HG03039 (cell line): ENCODE data around the gene IDH2.
"Not testable (repeated sequence)": the region's sequence is repeated elsewhere in the genome, so short reads cannot be mapped to it uniquely, and the experiment has no call there.

Experiments
- ATAC-seq: cut with Tn5 transposase; IDR thresholded peaks from one replicate; pipeline ENCODE4 v1.9.1; 2021; ENCODE audit warnings: mild to moderate bottlenecking, moderate library complexity; ENCODE audit not compliant: unreplicated experiment

IDH2 gene

DNA sequence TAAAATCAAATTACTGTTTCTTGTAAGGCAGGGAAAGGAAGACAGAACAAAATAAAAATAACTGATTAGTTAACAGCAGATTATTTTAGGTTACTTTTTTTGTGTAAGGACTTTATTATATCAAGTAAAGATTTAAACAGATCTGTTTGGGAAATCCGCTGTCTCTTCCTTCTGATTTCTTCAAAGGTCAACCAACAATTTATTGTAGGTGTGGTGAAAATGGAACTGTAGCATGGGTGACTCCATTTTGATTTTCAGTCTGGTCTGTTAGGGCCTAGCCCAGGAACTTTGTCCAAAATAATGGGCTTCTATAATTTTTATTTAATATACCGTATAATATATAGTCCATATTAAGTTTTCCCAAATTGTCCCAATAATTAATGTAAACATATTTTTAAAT, 13.5 kb upstream of the IDH2 start:
- ATAC-seq = no peak

DNA sequence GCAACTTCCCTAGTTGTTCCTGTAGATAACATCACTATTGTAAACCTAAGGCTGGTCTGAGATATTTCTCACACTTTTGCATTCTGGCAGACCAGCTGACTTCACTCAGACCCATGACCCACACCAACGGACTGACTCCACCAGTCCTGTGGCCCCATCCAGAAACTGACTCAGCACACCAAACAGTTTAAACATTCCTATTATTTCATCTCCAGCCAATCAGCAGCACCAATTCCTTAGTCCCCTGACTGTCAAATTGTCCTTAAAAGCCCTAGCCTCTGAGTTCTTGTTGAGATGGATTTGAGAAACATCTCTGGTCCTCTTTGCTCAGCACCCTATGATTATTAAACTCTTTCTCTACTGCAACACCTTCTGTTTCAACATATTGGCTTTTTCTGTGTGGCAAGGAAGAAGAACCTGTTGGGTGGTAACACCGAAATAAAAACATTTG, 12.2 kb upstream of the IDH2 start:
- ATAC-seq = no peak

DNA sequence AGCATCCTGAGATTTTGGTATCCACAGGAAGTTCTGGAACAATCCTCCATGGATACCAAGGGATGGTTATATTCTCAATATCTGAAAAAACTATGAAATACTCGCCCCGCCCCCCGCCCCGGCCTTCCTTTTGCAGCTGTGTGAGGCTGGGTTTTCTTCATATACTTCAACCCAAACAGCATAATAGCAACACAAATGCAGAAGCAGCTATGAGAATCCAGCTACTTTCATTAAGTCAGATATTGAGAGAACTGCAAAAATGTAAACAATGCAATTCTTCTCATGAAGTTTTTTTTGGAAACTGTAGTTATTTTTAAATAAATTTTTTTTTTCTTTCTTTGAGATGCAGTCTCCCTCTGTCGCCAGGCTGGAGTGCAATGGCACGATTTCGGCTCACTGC, 10.9 kb upstream of the IDH2 start:
- no peak for ATAC-seq

DNA sequence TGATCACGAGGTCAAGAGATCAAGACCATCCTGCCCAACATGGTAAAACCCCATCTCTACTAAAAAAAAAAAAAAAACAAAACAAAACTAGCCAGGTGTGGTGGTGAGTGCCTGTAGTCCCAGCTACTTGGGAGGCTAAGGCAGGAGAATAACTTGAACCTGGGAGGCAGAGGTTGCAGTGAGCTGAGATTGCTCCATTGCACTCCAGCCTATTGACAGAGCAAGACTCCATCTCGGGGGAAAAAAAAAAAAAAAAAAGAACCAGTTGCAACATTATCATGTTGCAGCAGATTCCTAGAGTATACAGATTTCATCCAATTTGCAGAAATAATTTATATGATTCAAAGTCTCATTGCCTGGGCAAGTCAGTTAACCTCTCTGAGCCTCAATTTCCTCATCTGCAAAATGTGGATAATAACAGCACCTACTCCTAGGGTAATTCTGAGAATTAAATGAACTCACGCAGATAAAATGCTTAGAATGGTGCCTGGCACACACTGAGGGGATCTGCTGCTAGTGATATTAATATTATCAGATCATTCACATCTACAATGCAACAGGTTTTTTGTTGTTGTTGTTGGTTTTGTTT, 7.0 kb upstream of the IDH2 start:
- not testable (repeated sequence) for ATAC-seq

DNA sequence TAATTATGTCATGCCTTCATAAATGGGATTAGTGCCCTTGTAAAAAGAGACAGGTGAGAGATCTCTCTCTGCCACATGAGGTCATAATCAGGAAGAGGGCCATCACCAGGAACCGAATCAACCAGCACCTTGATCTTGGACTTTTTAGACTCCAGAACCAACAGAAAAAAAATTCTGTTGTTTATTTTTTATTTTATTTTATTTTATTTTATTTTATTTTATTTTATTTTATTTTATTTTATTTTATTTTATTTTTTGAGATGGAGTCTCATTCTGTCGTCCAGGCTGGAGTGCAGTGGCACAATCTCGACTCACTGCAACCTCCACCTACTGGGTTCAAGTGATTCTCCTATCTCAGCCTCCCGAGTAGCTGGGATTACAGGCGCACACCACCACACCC, 5.8 kb upstream of the IDH2 start:
- ATAC-seq = not testable (repeated sequence)

DNA sequence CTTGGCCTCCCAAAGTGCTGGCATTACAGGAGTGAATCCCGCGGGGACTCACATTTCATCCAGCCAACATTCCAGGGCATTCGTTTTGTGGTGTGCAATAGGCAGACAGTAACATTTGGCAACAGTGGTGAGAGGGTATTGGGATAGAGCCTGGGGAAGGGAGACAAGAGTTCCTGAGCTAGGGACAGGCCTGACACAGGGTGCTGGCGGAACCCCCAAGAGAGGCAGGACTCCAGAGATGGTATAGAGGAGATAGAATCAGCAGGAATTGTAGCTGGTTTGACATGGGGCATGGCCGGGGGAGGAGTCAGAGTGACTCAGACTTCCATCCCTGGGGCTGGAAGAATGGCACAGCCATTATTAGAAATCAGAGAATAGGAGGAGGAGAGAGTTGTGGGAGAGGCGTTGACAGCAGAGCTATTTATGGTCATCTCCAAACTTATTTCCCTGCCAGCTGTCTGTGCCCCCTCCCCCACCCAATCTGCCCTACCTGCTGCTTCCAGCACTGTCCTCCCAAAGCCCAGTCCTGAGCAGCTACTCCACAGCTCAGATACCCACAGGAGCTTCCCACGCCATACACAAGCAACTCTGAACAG, 4.4 kb upstream of the IDH2 start:
- no peak for ATAC-seq

DNA sequence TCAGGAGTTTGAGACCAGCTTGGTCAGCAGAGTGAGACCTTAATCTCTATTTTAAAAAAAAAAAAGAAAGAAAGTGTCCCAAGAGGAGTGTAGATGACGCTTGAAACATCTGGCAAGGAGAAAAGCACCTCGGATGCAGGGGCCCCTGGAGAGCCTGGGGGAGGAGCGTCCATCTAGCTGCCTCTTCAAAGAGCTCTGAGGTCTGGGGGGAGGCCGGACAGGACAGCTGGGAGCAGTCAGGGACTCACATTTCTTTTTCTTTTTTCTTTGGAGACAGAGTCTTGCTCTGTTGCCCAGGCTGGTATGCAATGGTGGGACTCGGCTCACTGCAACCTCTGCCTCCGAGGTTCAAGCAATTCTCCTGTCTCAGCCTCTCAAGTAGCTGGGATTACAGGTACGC, 3.3 kb upstream of the IDH2 start:
- ATAC-seq = no peak

DNA sequence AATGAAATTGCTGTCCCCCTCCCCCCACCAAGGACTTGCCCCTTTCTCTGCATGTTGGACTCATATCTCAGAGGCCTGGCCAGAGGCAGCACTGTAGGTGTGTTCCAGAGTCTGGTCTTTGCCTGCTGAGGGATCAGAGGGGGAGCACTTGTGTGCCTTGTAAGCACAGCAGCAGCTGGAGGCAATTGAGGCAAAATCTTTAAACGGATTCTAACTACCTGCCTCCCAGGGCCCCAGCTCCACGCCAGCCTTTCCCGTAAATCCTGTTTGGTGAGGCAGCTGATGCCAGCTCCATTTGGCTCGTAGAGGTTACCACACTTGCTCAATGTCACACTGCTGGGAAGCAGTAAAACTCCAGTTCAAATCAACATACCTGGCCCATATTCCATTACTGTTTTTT, 2.3 kb upstream of the IDH2 start:
- ATAC-seq = no peak

DNA sequence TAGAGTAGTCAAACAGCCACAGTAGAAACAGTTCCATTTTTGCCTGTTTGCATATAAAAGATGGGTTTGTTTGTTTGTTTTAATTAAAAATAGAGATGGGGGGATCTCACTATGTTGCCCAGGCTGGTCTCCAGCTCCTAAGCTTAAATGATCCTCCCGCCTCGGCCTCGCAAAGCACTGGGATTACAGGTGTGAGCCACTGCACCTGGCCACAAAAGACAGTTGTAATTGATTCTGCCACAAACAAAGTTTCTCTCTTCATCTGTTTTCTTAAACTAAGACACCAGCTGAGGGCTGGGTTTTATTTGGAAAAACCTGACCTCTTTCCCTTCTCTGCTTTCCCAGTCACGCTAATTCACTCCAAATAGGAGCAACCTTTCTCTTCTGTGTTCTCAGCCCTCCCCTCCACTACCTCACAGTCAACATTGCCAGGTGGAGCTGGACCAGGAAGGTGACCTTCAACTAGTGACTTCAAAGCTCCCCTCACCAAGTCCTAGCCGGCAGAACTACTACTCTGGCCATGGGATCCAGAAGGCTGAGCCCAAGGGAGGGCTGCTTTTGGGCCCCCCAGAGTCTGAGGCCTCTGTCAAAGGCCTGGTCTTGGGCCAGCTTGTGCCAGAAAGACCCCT, 1.5 kb upstream of the IDH2 start:
- ATAC-seq = no peak

DNA sequence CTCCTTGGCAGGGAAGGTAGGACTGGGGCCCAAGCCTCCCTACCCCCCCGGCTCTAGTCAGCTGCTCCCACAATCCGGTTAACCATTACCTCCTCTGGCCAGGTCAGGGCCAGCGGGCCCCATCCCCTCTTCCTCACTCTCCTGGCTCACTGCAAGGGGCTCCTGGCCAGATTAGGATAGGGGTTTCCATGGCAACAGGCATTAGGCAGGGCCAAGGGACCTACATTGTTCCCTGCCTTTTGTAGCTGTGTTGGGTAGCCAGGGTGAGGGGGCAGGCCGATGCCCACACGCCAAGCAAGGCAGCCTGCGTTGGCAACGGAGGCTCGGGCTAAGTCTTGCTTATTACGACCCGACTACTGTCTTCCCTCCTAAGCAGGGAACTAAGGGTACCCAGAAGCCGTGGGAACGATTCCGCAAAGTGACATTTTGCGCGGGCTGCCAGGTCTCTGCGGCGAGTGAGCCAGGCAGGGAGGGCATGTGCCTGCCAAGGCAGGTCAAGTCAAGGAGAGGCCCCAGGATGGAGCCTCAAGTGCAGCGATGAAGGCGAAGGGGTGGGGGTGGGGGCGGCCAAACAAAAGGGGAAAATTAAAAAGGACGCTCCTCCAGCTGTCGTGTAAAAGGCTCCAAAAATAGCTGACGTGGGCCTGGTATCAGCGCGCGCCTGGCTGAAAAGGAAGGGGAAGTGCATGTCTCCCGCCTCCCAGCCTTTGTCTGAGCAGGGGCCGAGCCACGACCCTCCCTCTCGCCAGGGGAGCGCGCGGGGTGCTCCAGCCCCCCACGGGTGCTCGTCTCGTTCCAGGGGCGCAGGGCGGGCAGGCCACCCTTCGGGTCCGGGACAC, 919 bp downstream of the IDH2 start:
- ATAC-seq = peak; percentile 1

DNA sequence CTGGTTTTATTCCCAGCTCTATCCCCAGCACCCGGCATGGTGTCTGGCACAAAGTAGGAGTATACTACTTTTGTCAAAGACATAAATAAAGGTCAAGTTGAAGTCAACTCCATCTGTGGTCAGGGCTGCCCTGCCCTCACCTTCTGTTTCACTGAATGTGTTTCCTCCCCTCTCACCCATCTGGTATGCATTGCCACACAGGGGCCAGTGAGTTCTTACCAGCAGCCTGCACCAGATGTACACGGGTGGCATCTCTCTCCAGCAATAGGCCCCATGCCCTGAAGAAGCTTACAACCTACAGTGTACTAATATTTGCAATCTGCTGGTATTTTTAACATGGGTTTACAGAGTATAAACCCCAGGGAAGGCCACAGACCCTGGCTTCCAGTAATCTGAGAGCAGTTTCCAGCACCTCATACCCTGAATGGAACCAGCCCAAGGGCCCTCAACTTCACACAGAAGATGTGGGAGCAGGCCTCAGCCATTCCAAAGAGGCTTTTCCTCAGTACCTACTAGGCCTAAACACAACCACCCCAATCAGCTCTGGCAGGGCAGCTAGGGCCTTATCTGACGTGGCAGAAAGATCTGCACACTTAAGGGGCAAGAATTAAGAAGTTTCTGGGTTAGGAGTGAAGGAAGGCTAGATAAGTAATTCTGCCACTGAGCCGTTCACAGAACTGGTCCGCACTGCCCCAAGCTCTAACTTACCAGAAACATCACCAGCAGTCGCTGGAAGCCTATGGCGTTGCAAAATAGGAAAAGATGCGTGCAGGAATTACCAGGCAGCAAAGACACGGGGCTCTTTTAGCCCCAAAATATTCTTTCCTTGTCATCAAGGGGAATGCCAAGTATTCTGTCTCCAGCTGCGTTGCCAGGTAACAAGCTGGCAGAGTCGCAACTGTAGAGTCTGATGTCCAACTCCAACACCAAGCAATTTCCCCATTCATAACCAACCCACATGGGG, 2.1 kb downstream of the IDH2 start:
- ATAC-seq = no peak

DNA sequence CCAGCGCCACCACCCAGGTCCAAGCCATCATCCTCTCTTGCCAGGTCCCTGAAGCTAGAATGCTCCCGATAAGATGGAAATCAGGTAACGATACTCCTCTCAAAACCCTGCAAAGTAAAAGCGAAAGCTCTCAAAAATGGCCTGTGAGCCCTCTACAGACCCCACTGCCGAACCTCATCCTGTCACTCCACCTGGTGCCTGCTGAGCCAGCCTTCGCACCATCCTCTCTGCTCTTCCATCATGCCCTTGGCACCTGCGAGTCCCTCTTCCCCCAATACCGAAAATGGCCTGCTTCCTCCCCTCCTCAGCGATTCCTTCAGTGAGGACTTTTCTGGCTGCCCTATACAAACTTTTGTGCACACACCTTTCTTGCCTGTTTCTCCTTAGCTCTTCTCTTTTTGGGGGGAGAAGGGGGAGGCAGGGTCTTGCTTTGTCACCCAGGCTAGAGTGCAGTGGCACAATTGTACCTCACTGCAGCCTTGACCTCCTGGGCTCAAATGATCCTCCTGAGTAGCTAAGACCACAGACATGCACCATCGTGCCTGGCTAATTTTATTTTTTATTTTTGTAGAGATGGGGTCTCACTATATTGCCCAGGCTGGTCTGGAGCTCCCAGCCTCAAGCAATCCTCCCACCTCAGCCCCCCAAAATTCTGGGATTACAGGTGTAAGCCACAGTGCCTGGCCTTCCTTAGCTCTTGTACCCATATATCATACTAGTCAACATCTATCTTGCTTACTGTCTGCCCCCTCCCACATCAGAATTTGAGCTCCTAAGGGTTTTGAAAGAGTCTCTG, 3.0 kb downstream of the IDH2 start:
- ATAC-seq = no peak

DNA sequence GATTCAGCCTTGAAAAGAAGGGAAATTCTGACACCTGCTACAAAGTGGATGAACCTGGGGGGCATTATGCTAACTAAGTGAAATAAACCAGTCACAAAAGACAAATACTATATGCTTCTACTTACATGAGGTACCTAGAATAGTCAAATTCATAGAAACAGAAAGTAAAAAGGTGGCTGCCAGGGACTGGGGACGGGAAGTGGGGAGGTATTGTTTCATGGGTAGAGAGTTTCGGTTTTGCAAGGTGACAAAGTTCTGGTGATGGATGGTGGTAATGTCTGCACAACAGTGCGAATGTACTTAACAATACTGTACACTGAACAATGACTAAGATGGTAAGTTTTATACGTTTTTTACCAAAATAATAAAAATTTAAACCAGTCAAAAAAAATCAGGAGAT, 4.8 kb downstream of the IDH2 start:
- peak; percentile 34 for ATAC-seq

DNA sequence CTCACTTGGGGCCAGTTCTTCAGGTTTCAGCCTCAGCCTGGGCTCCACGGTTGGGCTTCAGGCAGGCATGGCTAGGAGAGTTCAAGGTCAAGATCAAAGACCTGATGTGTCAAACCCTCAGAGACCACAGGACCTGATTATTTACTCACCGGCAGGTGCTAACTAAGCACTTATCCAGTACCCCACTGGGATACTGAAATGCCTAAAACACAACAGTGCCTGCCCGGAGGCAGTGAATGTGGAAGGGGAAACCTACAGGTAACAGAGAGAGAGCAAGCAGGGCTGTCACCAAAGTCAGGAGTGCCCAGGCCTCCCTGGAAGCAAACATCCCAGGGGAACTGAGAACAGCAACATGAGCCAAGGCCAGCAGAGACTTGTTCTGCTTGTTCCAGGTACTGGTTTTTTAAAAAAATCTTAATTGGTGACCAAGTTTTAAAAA, 6.7 kb downstream of the IDH2 start:
- no peak for ATAC-seq

DNA sequence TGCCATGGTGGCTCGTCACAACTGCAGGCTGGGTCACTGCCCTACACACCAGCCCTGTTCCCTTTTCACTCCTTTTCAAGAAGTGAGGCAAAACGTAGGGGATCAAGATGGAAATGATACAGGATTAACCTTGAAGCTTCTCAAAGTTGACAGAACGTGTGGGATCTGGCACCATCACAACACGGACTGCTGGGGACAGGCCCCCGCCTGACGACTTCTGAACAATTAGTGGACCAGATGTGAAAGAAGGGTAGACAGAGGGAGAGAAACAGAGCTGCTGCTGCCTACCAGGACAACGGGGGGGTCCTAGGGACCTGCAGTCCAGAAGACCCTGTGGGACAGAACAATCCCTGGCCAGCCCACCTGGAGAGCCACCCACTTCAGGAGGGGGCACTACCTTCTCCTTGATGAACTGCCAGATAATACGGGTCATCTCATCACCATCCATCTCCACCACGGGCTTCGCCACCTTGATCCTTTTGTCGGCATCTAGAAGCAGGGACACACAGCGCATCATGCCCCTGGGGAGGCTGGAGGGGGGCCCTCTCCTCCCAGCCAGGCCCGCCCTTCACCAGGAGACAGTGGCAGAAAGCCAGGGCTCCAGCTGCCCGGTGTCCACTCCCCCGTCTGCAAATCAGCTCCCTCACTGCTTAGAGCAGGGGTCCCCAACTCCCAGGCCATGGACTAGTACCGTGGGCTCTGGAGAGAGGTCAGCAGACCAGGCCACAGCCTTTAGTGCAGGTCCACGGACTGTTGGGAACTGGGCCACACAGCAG, 10.9 kb downstream of the IDH2 start:
- no peak for ATAC-seq

DNA sequence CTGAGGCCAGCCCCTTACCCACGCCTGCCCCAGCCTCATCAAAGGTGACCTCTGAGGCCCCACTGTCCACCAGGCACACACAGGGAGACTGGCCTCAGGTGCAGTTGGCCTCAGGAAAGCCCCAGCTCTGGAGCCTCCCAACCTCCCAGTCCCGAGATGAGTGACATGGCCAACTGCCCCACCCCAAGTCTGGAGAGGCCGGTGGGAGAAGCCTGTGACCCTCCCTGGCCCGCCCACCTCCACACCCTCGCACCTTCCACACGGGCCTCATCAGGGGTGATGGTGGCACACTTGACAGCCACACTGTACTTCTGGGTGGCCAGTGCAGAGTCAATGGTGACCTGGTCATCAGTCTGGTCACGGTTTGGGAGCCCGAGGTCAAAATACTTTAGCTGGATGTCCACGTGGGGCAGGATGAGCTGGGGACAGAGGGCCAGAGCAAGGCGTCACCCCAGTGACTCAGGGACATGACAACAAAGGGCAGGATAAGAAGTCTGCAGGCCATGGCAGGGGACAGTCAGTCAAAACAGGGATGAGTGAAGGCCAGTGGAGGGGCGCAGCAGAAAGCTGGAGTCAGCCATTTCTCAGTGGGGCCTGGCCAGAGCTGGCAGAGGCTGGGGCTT, 11.9 kb downstream of the IDH2 start:
- ATAC-seq = no peak

DNA sequence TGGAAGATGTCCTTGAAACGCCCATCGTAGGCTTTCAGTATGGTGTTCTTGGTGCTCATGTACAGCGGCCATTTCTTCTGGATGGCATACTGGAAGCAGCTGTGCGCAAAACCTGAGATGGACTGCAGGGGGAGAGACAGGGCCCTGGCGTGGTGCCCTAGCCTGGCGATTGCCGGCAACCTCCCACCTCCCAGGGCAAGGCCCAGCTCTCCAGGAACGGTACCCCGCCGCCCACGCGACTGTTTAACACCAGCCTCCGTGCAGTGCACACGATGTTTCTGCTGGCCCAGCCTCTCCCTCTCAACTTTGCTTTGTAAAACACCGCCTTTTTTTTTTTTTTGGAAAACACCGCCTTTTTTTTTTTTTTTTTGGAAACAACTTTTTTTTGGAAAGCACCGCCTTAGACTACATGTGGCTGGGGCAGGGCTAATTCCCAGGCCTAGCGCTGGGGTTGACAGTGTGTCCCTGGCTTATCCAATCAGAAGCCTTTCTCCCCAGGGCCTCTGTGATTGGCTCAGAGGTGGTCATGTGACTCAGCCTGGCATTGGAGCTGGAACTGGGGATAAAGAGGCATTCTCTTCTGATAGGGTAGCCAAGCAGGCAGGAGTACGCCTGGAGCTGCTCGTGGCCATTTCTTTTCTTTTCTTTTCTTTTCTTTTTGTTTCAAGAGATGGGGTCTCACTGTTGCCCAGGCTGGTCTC, 14.7 kb downstream of the IDH2 start:
- no peak for ATAC-seq

DNA sequence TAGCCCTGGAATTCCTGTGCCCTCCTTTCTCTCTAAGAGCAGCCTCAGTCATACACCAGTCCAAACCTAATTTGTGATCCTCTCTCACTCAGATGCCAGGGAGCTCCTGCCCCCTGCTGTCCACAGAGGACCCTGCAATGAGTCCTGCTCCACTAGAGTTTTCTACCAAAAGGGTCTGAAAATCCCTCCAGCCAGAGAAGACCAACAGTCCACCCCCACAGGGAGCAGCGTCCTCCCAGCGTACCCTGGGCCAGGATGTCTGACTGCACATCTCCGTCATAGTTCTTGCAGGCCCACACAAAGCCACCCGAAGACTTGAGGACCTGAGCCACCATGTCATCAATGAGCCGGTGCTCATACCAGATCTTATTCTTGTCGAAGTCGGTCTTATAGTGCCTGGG, 15.4 kb downstream of the IDH2 start:
- ATAC-seq = no peak
